Esophagus muscularis mucosa (tissue), 4 donors: ENCODE results near the gene DEAF1.

Source experiments
- CTCF ChIP-seq, 3 experiments: fragments of 200-600 bp in 2 of 3; fragments of 450-650 bp in 1 of 3; sonication (generic) in 2 of 3; IDR thresholded peaks; one replicate each; pipeline ENCODE4 v1.5.1; 2017 to 2019; ENCODE audit warnings: antibody characterized with exemption in 3 of 3, mild to moderate bottlenecking in 2 of 3, moderate library complexity in 1 of 3
- EP300 ChIP-seq: sonication (generic); formaldehyde crosslinking; IDR thresholded peaks from one replicate; pipeline ENCODE4 v1.6.1; 2017; ENCODE audit warnings: antibody characterized with exemption
- POLR2A ChIP-seq: fragments of 450-650 bp; IDR thresholded peaks from one replicate; pipeline ENCODE4 v1.6.1; 2017; ENCODE audit warnings: antibody characterized with exemption, moderate library complexity, mild to moderate bottlenecking, low read depth

GRCh38 chr11:692824-693414 lies 2.1 kb downstream of the DEAF1 start:
- TF ChIP-seq CTCF (IDR thresholded peaks at IDR 0.05) (no peak), POLR2A (no peak), EP300 (no peak)
